ENCODE measurements around the gene UBE2Z. TPM values are rescaled to one million over a fixed set of nuclear protein-coding genes. Genes with fewer than 3 reads are reported as not detected.
"Not testable (repeated sequence)": the region's sequence is repeated elsewhere in the genome, so short reads cannot be mapped to it uniquely, and the experiment has no call there.

Gene UBE2Z
- total RNA-seq, 1 donor from 2014 or later: 100 TPM

GRCh38 chr17:48869821-48870318 lies 38.3 kb upstream of the UBE2Z start:
- no peaks in the 10 kb centered on the region for H3K9me3 Mint-ChIP-seq (ENCODE audit: low read depth)
- no peak for DNase-seq (ENCODE audit: low spot score, unreplicated experiment)
- no peaks in the 10 kb centered on the region for H3K27me3 Mint-ChIP-seq
- H3K27ac Mint-ChIP-seq: peak overlapping the region; percentile 67
- H3K4me1 Mint-ChIP-seq (ENCODE audit: low read depth): peaks cover 54% of the 10 kb centered on the region
- no peak overlapping the region for H3K4me3 Mint-ChIP-seq (ENCODE audit: low read depth)
- H3K36me3 Mint-ChIP-seq (ENCODE audit: insufficient read depth): peaks cover 7% of the 10 kb centered on the region
- no peak for TF ChIP-seq CTCF (IDR thresholded peaks at IDR 0.05; ENCODE audit: unreplicated experiment)

GRCh38 chr17:48871035-48871550 lies 37.1 kb upstream of the UBE2Z start:
- TF ChIP-seq CTCF (IDR thresholded peaks at IDR 0.05; ENCODE audit: unreplicated experiment): no peak
- no peak for DNase-seq (ENCODE audit: low spot score, unreplicated experiment)
- Mint-ChIP-seq H3K9me3 (ENCODE audit: low read depth) (no peaks in the 10 kb centered on the region), H3K4me1 (ENCODE audit: low read depth) (peaks cover 56% of the 10 kb centered on the region), H3K27ac (peak overlapping the region; percentile 94), H3K4me3 (ENCODE audit: low read depth) (no peak overlapping the region), H3K36me3 (ENCODE audit: insufficient read depth) (peaks cover 3% of the 10 kb centered on the region), H3K27me3 (no peaks in the 10 kb centered on the region)

GRCh38 chr17:48871551-48872351 lies 36.5 kb upstream of the UBE2Z start:
- Mint-ChIP-seq H3K27me3 (no peaks in the 10 kb centered on the region), H3K9me3 (ENCODE audit: low read depth) (no peaks in the 10 kb centered on the region), H3K4me1 (ENCODE audit: low read depth) (peaks cover 56% of the 10 kb centered on the region), H3K4me3 (ENCODE audit: low read depth) (peak overlapping the region; percentile 23), H3K36me3 (ENCODE audit: insufficient read depth) (no peaks in the 10 kb centered on the region), H3K27ac (peak overlapping the region; percentile 94)
- DNase-seq (ENCODE audit: low spot score, unreplicated experiment): peak; percentile 74
- TF ChIP-seq CTCF (IDR thresholded peaks at IDR 0.05; ENCODE audit: unreplicated experiment): no peak

GRCh38 chr17:48872409-48872808 lies 35.8 kb upstream of the UBE2Z start:
- peak overlapping the region; percentile 17 for H3K4me3 Mint-ChIP-seq (ENCODE audit: low read depth)
- peak overlapping the region; percentile 94 for H3K27ac Mint-ChIP-seq
- H3K4me1 Mint-ChIP-seq (ENCODE audit: low read depth): peaks cover 56% of the 10 kb centered on the region
- DNase-seq (ENCODE audit: low spot score, unreplicated experiment); H3K27me3 Mint-ChIP-seq; H3K36me3 Mint-ChIP-seq (ENCODE audit: insufficient read depth); H3K9me3 Mint-ChIP-seq (ENCODE audit: low read depth): not testable (repeated sequence)

GRCh38 chr17:48873209-48873608 lies 35.0 kb upstream of the UBE2Z start:
- H3K4me1 Mint-ChIP-seq (ENCODE audit: low read depth): peaks cover 56% of the 10 kb centered on the region
- no peak for TF ChIP-seq CTCF (IDR thresholded peaks at IDR 0.05; ENCODE audit: unreplicated experiment)

More at GRCh38 chr17:48873209-48873608, 35.0 kb upstream of the UBE2Z start:
- Mint-ChIP-seq H3K9me3 (ENCODE audit: low read depth) (no peaks in the 10 kb centered on the region), H3K36me3 (ENCODE audit: insufficient read depth) (no peaks in the 10 kb centered on the region), H3K27ac (peak overlapping the region; percentile 95), H3K27me3 (no peaks in the 10 kb centered on the region), H3K4me3 (ENCODE audit: low read depth) (no peak overlapping the region)
- DNase-seq (ENCODE audit: low spot score, unreplicated experiment): no peak
